Myocyte (in vitro differentiated cells): ENCODE results near the gene ARL13A. TPM values are rescaled to one million over a fixed set of nuclear protein-coding genes. Genes with fewer than 3 reads are reported as not detected.
A peak's percentile ranks its signal among the peaks of the same experiment; 100 is the strongest.
"Not testable (repeated sequence)": the region's sequence is repeated elsewhere in the genome, so short reads cannot be mapped to it uniquely, and the experiment has no call there.

Source experiments
- DNase-seq: peaks from one replicate; pipeline ENCODE4 v3.0.0-alpha.2; 2012; ENCODE audit warnings: low read depth
- total RNA-seq: library from RNA; depleted of rRNA; stranded (reverse); fragments of >200 nt; gene quantifications from 2 replicates; pipeline ENCODE4 v1.2.3, GENCODE V29; 2014

The ARL13A gene
- total RNA-seq, 1 donor from 2014 or later = not detected

- no peak for DNase-seq
Measured at GRCh38 chrX:100984818-100985217, 15.3 kb downstream of the ARL13A start.

- no peak for DNase-seq
Measured at GRCh38 chrX:100990139-100990538, 20.6 kb downstream of the ARL13A start.

GRCh38 chrX:100994352-100995281, 25.1 kb downstream of the ARL13A start:
- no peak for DNase-seq

- peak; percentile 83 for DNase-seq
Measured at GRCh38 chrX:100995469-100995868, 26.0 kb downstream of the ARL13A start.

- DNase-seq = no peak
Measured at GRCh38 chrX:100999451-100999850, 29.9 kb downstream of the ARL13A start.

GRCh38 chrX:101009090-101009489, 39.6 kb downstream of the ARL13A start:
- DNase-seq = no peak

- DNase-seq = not testable (repeated sequence)
Measured at GRCh38 chrX:101012031-101012430, 42.5 kb downstream of the ARL13A start.

GRCh38 chrX:101022020-101022419, 52.5 kb downstream of the ARL13A start:
- no peak for DNase-seq

GRCh38 chrX:101025126-101025525, 55.6 kb downstream of the ARL13A start:
- no peak for DNase-seq

- DNase-seq = no peak
Measured at GRCh38 chrX:101028562-101028961, 59.1 kb downstream of the ARL13A start.

GRCh38 chrX:101029665-101030064, 60.2 kb downstream of the ARL13A start:
- DNase-seq = no peak

- no peak for DNase-seq
Measured at GRCh38 chrX:101037231-101037630, 67.7 kb downstream of the ARL13A start.

- DNase-seq = no peak
Measured at GRCh38 chrX:101040197-101040596, 70.7 kb downstream of the ARL13A start.

Other genes with a start within 250 kb of the ARL13A start
- 0.88 and 0.99 TPM in 2 replicates for gene SYTL4, start 237.6 kb upstream of the ARL13A start, total RNA-seq
- 11.4 and 11.7 TPM in 2 replicates for gene CSTF2, start 149.3 kb upstream of the ARL13A start, total RNA-seq
- 0.10 and 0.11 TPM in 2 replicates for gene NOX1, start 95.3 kb upstream of the ARL13A start, total RNA-seq
- gene XKRX, start 40.8 kb upstream of the ARL13A start, total RNA-seq = 0.13 TPM in 1 of 2 replicates, not detected in the other
- 11.8 and 13.3 TPM in 2 replicates for gene TRMT2B, start 82.4 kb downstream of the ARL13A start, total RNA-seq
- gene TMEM35A, start 109.2 kb downstream of the ARL13A start, total RNA-seq = 1.1 and 1.4 TPM in 2 replicates
- gene CENPI, start 128.5 kb downstream of the ARL13A start, total RNA-seq = 4.0 and 5.2 TPM in 2 replicates